ENCODE measurements around the gene TEX101. TPM values are rescaled to one million over a fixed set of nuclear protein-coding genes. Genes with fewer than 3 reads are reported as not detected.

Gene TEX101
- polyA plus RNA-seq, 3 donors = 0.16 TPM; not detected in 2

GRCh38 chr19:43408043-43408442 lies 6.6 kb upstream of the TEX101 start:
- H3K4me3 Mint-ChIP-seq = no peak overlapping the region
- peaks cover 3 to 14% (median 8%) of the 10 kb centered on the region in 7 donors for H3K9me3 Mint-ChIP-seq
- H3K4me1 ChIP-seq (ENCODE audit: control insufficient read depth in 1 of 2, insufficient read depth in 2 of 2, low read length in 2 of 2) = peaks cover 11 to 15% of the 10 kb centered on the region in 2 donors
- H3K4me2 ChIP-seq (replicated peaks; ENCODE audit: extremely low read depth, low read length, poor library complexity, severe bottlenecking) = no peak overlapping the region
- intact Hi-C loops (cut with micrococcal nuclease) = no loop called here
- H3K79me2 ChIP-seq (ENCODE audit: insufficient read depth, low read length) = no peaks in the 10 kb centered on the region
- WGBS (ENCODE audit: insufficient coverage) = 89% methylated on average over 27 of the region's 34 CpGs
- DNase-seq = no peak
- TF ChIP-seq CTCF (IDR thresholded peaks at IDR 0.05) = no peak
- no peak overlapping the region for H3K9ac ChIP-seq (ENCODE audit: insufficient read depth, low read length, poor library complexity, severe bottlenecking)
- H3K4me3 ChIP-seq (replicated peaks in 1 of 3; ENCODE audit: low read depth in 2 of 3, low read length in 3 of 3) = no peak overlapping the region
- peaks cover 3 to 5% (median 5%) of the 10 kb centered on the region in 3 donors for H3K27me3 Mint-ChIP-seq (ENCODE audit: low read depth in 3 of 3)
- no peak overlapping the region for H2AFZ ChIP-seq (ENCODE audit: insufficient read depth, low read depth, low read length, poor library complexity, severe bottlenecking)
- H4K20me1 ChIP-seq (ENCODE audit: insufficient read depth, low read length) = no peaks in the 10 kb centered on the region
- no peaks in the 10 kb centered on the region for H3K36me3 Mint-ChIP-seq
- no peak overlapping the region for H3K27ac Mint-ChIP-seq
- peaks cover 10% of the 10 kb centered on the region for H3K4me1 Mint-ChIP-seq
- H3K27ac ChIP-seq (ENCODE audit: low read depth in 1 of 2, low read length in 2 of 2) = no peak overlapping the region
- no peaks in the 10 kb centered on the region for H3K27me3 ChIP-seq (ENCODE audit: control insufficient read depth in 2 of 2, insufficient read depth in 2 of 2, low read length in 2 of 2)
- no peaks in the 10 kb centered on the region for H3K36me3 ChIP-seq (replicated peaks in 1 of 2; ENCODE audit: control insufficient read depth in 1 of 2, insufficient read depth in 2 of 2, low read length in 2 of 2)
- H3K9me3 ChIP-seq (replicated peaks in 1 of 2; ENCODE audit: control insufficient read depth in 1 of 2, insufficient read depth in 1 of 2, low read length in 2 of 2) = peaks cover 0 to 5% of the 10 kb centered on the region in 2 donors

GRCh38 chr19:43409415-43409814 lies 5.3 kb upstream of the TEX101 start:
- Mint-ChIP-seq H3K4me1 (peaks cover 10% of the 10 kb centered on the region), H3K27ac (no peak overlapping the region), H3K27me3 (ENCODE audit: low read depth in 3 of 3) (peaks cover 4 to 5% (median 4%) of the 10 kb centered on the region in 3 donors), H3K9me3 (peaks cover 11 to 25% (median 20%) of the 10 kb centered on the region in 7 donors), H3K4me3 (no peak overlapping the region), H3K36me3 (no peaks in the 10 kb centered on the region)
- intact Hi-C loops (cut with micrococcal nuclease) = no loop called here
- Histone ChIP-seq H3K9me3 (replicated peaks in 1 of 2; ENCODE audit: control insufficient read depth in 1 of 2, insufficient read depth in 1 of 2, low read length in 2 of 2) (peaks cover 4 to 16% of the 10 kb centered on the region in 2 donors), H3K27me3 (ENCODE audit: control insufficient read depth in 2 of 2, insufficient read depth in 2 of 2, low read length in 2 of 2) (no peaks in the 10 kb centered on the region), H3K4me3 (replicated peaks in 1 of 3; ENCODE audit: low read depth in 2 of 3, low read length in 3 of 3) (no peak overlapping the region), H4K20me1 (ENCODE audit: insufficient read depth, low read length) (no peaks in the 10 kb centered on the region), H3K27ac (ENCODE audit: low read depth in 1 of 2, low read length in 2 of 2) (no peak overlapping the region), H3K79me2 (ENCODE audit: insufficient read depth, low read length) (no peaks in the 10 kb centered on the region), H3K4me2 (replicated peaks; ENCODE audit: extremely low read depth, low read length, poor library complexity, severe bottlenecking) (no peak overlapping the region), H2AFZ (ENCODE audit: insufficient read depth, low read depth, low read length, poor library complexity, severe bottlenecking) (no peak overlapping the region), H3K9ac (ENCODE audit: insufficient read depth, low read length, poor library complexity, severe bottlenecking) (no peak overlapping the region), H3K4me1 (ENCODE audit: control insufficient read depth in 1 of 2, insufficient read depth in 2 of 2, low read length in 2 of 2) (peaks cover 11 to 15% of the 10 kb centered on the region in 2 donors), H3K36me3 (replicated peaks in 1 of 2; ENCODE audit: control insufficient read depth in 1 of 2, insufficient read depth in 2 of 2, low read length in 2 of 2) (no peaks in the 10 kb centered on the region)
- no peak for TF ChIP-seq CTCF (IDR thresholded peaks at IDR 0.05)
- DNase-seq = no peak
- 73% methylated on average over 1 of the region's 1 CpG for WGBS (ENCODE audit: insufficient coverage)

All from CD14-positive monocyte (primary cell).